ENCODE results near the gene OGT.
"Not testable (repeated sequence)": the region's sequence is repeated elsewhere in the genome, so short reads cannot be mapped to it uniquely, and the experiment has no call there.

Gene OGT

GRCh38 chrX:71599965-71600364 is 67.1 kb downstream of the OGT start:
- no peak for DNase-seq

DNA sequence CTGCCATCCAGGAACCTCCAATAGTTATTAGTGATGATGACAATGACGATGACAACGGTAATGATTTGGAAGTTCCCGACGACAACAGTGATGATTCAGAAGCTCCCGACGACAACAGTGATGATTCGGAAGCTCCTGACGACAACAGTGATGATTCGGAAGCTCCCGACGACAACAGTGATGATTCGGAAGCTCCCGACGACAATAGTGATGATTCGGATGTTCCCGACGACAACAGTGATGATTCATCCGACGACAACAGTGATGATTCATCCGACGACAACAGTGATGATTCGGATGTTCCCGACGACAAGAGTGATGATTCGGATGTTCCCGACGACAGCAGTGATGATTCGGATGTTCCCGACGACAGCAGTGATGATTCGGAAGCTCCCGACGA is 70.7 kb downstream of the OGT start:
- no peak for DNase-seq

DNA sequence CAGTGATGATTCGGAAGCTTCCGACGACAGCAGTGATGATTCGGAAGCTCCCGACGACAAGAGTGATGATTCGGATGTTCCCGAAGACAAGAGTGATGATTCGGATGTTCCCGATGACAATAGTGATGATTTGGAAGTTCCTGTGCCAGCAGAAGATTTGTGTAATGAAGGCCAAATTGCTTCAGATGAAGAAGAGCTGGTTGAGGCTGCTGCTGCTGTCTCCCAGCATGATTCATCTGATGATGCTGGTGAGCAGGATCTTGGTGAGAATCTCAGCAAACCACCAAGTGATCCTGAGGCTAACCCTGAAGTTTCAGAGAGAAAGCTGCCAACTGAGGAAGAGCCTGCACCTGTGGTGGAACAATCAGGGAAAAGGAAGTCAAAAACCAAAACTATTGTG is 71.2 kb downstream of the OGT start:
- no peak for DNase-seq

- DNase-seq = no peak
These were observed 72.1 kb downstream of the OGT start for GRCh38 chrX:71604796-71605568.

DNA sequence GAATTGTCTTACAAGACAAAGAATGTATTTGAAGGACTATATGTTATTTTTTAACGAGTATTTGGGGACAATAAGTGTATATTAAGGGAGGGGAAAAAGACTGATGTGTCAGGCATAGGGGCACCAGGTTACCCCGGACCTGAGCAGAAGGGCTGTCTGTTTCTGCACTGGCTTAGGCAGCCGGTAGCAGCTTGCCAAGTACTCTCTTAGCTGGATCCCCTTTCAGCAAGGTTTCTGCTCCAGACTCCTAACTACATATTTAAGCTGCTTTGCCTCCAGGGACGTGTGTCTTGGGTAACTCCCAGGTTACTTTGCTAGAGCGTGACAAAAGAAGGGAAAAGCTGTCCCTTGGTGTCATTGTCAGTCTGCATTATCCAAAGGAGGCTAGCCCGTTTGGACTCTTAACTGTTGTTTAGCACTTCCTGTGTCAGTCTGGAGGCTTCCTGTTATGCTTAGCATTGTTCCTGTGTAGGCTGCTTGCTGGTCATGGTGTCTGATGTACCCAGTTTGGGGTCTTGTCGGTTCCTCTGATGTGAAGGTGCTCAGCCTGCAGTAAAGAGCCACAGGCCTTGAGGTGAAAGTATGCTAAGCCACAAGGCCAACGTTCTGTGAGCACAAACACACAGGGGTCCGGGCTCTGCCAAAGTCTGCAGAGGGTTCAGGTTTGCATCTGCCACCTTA is 73.8 kb downstream of the OGT start:
- no peak for DNase-seq

GRCh38 chrX:71607488-71607887 is 74.6 kb downstream of the OGT start:
- no peak for DNase-seq

DNA sequence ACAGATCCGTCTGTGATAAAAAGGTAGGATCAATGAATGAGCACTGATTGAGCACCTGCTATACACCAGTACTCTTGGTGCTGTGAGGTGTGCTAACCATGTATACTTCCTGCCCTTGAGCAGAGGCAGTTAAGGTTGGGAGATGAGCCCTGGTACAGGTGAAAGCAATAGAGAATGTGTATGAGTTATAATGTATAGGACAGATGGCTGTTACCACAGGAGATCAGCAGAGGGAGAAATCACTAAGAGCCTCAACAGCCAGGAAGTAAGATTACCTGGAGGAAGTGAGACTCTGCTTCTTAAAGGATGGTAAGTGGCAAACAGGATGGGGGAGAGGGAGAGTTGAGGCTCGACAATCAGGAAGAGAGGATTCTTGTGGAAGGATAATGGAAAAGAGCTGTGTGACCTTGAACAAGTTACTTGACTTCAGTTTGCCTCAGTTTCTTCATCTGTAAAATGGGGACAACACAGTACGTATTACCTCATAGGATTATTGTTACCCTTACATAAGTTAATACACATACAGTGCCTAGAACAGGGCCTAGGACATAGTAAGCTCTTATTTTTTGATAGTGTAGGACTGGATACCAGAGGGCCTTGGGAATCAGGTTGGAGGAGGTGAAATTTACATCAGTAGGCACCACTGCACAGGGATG is 76.3 kb downstream of the OGT start:
- DNase-seq = no peak

DNA sequence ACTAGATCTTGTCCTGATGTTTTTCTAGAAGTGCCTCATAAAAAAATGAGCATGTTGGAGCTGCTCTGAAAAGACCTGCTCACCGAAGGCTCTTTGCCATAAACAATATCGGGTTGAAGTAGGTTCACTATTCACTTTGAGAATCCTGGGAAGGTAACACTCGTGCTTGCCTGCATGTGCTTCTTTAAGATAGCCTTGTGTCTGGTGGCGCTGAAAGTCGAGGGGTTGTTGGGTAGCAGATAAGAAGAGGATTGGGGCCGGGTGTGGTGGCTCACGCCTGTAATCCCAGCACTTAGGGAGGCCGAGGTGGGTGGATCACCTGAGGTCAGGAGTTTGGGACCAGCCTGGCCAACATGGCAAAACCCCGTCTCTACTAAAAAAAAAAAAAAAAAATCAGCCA is 78.8 kb downstream of the OGT start:
- not testable (repeated sequence) for DNase-seq

DNA sequence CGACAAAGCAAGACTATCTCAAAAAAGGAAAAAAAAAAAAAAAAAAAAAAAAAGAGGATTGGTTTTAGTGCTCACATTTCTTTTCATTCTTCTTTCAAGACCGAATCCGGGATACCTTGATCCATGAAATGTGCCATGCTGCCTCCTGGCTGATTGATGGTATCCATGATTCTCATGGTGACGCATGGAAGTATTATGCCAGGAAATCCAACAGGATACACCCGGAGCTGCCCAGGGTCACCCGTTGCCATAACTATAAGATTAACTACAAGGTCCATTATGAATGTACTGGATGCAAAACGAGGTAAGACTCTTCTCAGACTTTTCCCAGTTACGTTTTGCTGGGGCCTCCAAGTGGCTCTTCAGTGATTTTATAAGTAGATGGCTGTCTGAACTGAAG is 79.4 kb downstream of the OGT start:
- no peak for DNase-seq

DNA sequence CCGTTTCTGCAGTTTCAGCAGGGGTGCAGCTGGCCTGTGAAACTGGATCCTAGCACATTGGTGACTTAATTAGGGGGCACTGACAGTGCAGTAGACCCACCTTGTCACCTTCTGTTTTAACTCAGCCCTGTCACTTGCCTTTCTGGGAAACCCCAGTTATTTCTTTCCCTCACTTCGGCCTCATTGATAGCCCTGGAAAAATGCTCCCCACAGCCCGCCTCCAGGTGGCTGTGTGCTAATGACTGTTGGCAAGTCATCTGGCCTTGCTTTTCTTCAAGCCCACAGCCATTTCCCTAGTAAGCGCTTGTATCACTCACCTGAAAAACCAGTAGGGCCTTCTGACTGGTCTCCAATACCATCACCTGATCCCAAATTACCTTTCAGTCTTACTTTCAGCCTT is 82.2 kb downstream of the OGT start:
- DNase-seq = no peak

DNA sequence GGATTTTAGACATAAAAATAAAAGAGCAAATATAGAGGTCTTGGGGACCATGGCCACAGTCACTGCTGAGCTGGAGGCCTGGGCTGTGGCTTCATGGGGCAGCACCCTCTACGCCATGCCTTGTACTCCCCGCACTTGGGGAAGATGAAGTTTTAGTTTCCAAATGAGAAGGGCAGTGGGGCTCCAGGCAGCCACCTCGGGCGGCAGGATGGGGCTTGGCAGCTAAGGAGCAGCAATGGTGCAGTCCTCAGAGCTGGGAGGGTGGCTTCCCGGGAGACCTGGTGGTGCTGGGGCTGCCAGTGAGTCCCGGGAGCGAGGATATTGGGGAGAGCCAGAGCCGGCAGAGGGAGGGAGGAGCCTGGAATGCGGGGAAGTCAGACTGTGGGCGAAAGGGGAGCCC is 83.0 kb downstream of the OGT start:
- DNase-seq = no peak

DNA sequence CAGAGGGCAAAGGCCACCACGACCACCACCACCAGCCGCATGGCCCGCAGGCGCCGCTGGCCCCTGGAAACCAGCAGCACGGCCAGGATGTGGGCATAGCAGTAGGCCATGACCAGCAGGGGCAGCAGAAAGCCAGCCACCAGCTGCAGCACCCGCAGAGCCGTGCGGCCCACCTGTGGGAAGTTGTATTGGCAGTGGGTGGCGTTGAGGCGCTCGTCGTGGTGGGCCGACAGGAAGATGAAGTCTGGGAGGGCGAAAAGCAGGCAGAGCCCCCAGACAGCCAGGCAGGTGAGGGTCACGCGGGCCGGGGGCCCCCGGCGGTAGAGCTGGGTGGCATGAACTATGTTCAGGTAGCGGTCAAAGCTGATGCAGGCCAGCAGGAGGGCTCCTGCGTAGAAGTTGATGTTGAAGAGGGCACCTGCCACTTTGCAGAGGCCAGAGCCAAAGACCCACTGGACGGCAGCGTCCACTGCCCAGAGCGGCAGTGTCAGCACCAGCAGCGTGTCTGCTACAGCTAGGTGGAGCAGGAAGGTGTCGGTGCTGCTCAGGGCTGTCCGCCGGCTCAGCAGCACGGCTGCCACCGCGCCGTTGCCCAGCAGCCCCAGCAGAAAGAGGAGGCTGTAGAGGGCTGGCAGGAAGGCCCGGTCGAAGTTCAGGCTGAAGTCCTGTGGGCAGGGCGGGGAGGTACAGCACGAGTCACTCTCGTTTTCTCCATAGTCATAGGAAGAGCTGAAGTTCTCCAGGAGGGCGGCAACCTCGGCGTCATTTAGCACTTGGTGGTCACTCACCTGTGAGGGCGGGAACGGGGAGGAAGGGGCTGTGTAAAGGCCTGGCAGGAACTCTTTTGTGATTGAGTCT is 84.0 kb downstream of the OGT start:
- DNase-seq = no peak

- no peak for DNase-seq
These were observed 84.8 kb downstream of the OGT start for GRCh38 chrX:71617742-71618141.

GRCh38 chrX:71618303-71618721 is 85.4 kb downstream of the OGT start, which contains the start of gene CXCR3:
TSS of gene CXCR3 (minus strand) at chrX:71618511. CDS start at chrX:71618449, 62 bp downstream.
- DNase-seq = no peak

DNA sequence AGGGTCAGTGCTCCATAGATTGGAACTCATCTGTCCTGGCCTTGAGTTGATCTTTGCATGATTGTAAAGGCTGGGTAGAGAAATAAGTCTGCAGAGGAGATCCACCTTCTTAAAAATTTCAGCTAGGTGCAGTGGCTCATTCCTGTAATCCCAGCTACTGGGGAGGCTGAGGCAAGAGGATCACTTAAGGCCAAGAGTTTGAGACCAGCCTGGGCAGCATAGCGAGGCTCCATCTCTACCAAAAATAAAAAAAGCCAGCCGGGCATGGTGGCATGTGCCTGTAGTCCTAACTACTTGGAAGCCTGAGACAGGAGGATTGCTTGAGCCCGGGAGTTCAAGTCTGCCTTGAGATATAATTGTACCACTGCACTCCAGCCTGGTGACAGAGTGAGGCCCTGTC is 85.9 kb downstream of the OGT start:
- DNase-seq = no peak

GRCh38 chrX:71619193-71619592 is 86.3 kb downstream of the OGT start:
- DNase-seq = no peak

DNA sequence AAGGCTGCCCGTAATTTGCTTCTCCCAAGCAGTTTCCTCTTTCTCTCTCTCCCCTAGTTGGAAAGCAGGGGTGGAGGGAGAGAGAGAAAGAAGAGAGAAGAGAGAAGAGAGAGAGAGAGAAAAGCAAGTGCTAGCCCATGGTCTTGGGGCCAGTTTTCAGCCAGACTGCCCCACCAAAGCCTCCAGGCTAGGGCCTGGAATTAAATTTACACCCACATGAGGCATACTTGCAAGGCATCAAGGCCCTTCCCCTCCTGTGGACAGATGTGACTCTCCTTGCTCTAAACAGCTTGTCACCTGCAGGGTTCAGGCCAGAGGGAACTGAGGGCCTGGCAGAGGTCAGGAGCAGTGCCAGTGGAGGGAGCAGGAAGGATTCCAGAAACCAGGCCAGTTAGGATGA is 87.1 kb downstream of the OGT start:
- DNase-seq = no peak

DNA sequence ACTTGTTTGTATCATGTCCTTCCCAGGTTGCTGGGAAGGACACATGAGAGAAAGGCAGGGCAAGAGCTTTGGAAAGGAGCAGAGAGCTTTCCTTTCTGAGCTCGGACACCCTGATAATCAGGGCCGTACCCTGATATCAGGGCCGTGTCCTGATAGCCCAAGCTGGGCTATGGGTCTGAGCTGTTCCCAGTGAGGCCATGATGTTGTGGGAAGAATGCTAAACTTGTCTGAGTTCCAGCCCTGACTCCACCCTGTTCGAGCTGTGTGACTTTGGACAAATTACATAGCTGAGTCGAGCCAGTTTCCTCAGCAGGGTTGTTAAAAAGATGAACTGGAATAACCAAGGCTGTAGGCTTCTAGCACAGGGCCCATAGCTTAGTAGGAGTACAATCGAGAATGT is 88.7 kb downstream of the OGT start:
- DNase-seq = no peak

DNA sequence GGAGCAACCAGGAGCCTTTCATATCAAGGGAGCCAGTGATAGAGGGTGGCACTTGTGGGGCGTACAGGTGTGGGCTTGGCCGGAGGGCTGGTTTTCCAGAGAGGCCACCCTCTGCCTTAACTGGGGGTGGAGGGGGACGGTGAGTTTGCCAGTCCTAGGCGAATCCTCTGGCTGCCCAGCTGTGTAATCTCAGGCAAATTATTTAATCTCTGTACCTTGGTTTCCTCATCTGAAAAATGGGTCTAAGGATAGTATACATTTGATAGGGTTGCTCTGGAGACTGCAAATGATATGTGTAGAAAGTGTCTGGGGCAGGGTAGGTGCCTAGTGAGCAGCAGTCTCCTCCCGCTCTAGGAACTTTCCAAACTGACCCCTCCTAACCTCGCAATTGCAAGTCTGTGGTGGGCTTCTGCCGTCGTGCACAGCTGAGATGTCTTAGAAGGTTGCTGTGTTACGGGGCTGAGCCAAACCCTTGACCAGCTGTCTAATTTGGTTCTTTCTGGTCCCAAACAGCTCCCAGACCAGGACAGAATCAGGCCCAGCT is 89.2 kb downstream of the OGT start:
- DNase-seq = no peak

- peak in 1 of 2 experiments; percentile 5 for DNase-seq
These were observed 89.9 kb downstream of the OGT start for GRCh38 chrX:71622576-71623450.

DNA sequence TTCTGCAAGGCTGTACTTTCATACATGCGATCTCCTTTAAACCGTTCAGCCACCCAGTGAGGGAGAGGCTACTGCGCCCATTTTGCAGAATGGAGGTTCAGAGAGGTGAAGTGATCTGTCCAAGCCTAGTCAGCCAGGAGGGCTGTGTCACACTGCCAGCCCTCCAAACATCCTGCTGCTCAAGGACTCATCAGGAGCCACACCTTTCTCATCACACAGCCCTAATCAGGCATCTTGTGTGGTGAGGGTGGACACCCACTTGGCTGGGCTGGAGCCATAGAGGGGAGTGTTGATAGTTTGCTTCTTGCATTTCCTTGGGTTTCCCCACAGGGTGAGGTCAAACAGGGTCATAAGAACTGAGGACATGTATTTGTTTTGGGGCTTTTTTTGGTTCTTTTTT is 90.8 kb downstream of the OGT start:
- no peak for DNase-seq

- no peak for DNase-seq
These were observed 92.6 kb downstream of the OGT start for GRCh38 chrX:71625471-71625870.
